DND-41 (cell line): ENCODE results near the gene LIME1.

Experiments
- EZH2 ChIP-seq: IDR thresholded peaks from 3 replicates; pipeline ENCODE4 v1.6.1; 2012; ENCODE audit warnings: borderline replicate concordance, low read depth, mild to moderate bottlenecking, moderate library complexity, low read length, inconsistent platforms; ENCODE audit not compliant: severe bottlenecking
- TF ChIP-seq, protein P1 (sequence below): IDR thresholded peaks from 2 replicates; pipeline ENCODE4 v1.5.1; 2012; ENCODE audit warnings: borderline replicate concordance, low read length, moderate library complexity, mild to moderate bottlenecking; ENCODE audit not compliant: poor library complexity, severe bottlenecking; ENCODE audit errors: extremely low read depth

GRCh38 chr20:63740070-63740626, 3.7 kb downstream of the LIME1 start:
- TF ChIP-seq, protein P1, sequence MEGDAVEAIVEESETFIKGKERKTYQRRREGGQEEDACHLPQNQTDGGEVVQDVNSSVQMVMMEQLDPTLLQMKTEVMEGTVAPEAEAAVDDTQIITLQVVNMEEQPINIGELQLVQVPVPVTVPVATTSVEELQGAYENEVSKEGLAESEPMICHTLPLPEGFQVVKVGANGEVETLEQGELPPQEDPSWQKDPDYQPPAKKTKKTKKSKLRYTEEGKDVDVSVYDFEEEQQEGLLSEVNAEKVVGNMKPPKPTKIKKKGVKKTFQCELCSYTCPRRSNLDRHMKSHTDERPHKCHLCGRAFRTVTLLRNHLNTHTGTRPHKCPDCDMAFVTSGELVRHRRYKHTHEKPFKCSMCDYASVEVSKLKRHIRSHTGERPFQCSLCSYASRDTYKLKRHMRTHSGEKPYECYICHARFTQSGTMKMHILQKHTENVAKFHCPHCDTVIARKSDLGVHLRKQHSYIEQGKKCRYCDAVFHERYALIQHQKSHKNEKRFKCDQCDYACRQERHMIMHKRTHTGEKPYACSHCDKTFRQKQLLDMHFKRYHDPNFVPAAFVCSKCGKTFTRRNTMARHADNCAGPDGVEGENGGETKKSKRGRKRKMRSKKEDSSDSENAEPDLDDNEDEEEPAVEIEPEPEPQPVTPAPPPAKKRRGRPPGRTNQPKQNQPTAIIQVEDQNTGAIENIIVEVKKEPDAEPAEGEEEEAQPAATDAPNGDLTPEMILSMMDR, result no peak
- TF ChIP-seq EZH2, result no peak
